Endothelial cell of umbilical vein (primary cell): ENCODE results near the gene COL6A2. TPM values are rescaled to one million over a fixed set of nuclear protein-coding genes. Genes with fewer than 3 reads are reported as not detected.

Experiments
- BruUV-seq: library from RNA; stranded (reverse); fragments of 400-500 nt; replicated peaks from 2 replicates; lab custom pipeline; 2021; lab: Mats Ljungman, UMichigan
- CTCF ChIA-PET: fragments of 300-600, 350-600 bp; sonication (Branson Sonifier 250); formaldehyde crosslinking; loops from one replicate; lab custom pipeline; 2021; ENCODE audit warnings: antibody characterized with exemption, inconsistent platforms; lab: Charles Lee
- POLR2A ChIA-PET: fragments of 300-600, 350-600 bp; sonication (Branson Sonifier 250); formaldehyde crosslinking; loops from one replicate; lab custom pipeline; 2021; ENCODE audit warnings: antibody characterized with exemption, inconsistent platforms; lab: Charles Lee
- DNase-seq: peaks from one replicate; pipeline ENCODE4 v3.0.0-alpha.2; 2011; ENCODE audit warnings: low read depth, low spot score
- FAIRE-seq: peaks from 2 replicates; lab custom pipeline; 2011; peaks lifted over from hg19 to GRCh38; lab: Jason Lieb, UNC
- H2AFZ ChIP-seq: 2 replicates; pipeline ENCODE4 v1.6.0; 2012; ENCODE audit warnings: low read depth, low read length, control low read depth, inconsistent platforms
- H3K27ac ChIP-seq: 2 replicates; pipeline ENCODE4 v1.5.1; 2011; ENCODE audit warnings: low read depth, mild to moderate bottlenecking, control low read depth, low read length, moderate library complexity; ENCODE audit not compliant: insufficient read depth
- H3K27me3 ChIP-seq, 2 experiments: 2 replicates each; pipeline versions ENCODE4 v1.6.0 to v1.6.1; 2011; ENCODE audit warnings: low read length in 2 of 2, mixed read lengths in 1 of 2; ENCODE audit not compliant: control insufficient read depth in 2 of 2, insufficient read depth in 2 of 2
- H3K36me3 ChIP-seq, 2 experiments: 2 replicates in 1 of 2; 3 replicates in 1 of 2; pipeline ENCODE4 v1.5.1; 2011; ENCODE audit warnings: low read length in 2 of 2, mild to moderate bottlenecking in 1 of 2, moderate library complexity in 1 of 2; ENCODE audit not compliant: control insufficient read depth in 2 of 2, insufficient read depth in 2 of 2; ENCODE audit errors: extremely low read depth in 1 of 2
- H3K4me1 ChIP-seq: 3 replicates; pipeline ENCODE4 v1.5.1; 2011; ENCODE audit warnings: mild to moderate bottlenecking, low read length; ENCODE audit not compliant: control insufficient read depth, insufficient read depth; ENCODE audit errors: extremely low read depth
- H3K4me2 ChIP-seq: 2 replicates; pipeline ENCODE4 v1.6.1; 2011; ENCODE audit warnings: low read length, control low read depth, mixed read lengths; ENCODE audit not compliant: insufficient read depth
- H3K4me3 ChIP-seq, 3 experiments: fragments of 200-600 bp in 1 of 3; sonication (generic), shearing (Covaris generic) in 1 of 3; replicated peaks in 1 of 3; 2 replicates each; pipeline ENCODE4 v1.5.1; 2011 to 2016; ENCODE audit warnings: control low read depth in 3 of 3, low read length in 3 of 3, mild to moderate bottlenecking in 2 of 3, inconsistent platforms in 1 of 3, low read depth in 1 of 3, moderate library complexity in 1 of 3; ENCODE audit not compliant: insufficient read depth in 1 of 3
- H3K79me2 ChIP-seq: 2 replicates; pipeline ENCODE4 v1.6.0; 2012; ENCODE audit warnings: low read length, inconsistent platforms; ENCODE audit not compliant: control insufficient read depth, insufficient read depth
- H3K9ac ChIP-seq: replicated peaks from 2 replicates; pipeline ENCODE3; 2011; ENCODE audit warnings: low read length, control low read depth; ENCODE audit not compliant: insufficient read depth; ENCODE audit errors: extremely low read depth
- H3K9me1 ChIP-seq: replicated peaks from 3 replicates; pipeline ENCODE4 v1.6.0; 2011; ENCODE audit warnings: mild to moderate bottlenecking, low read length; ENCODE audit not compliant: control insufficient read depth, insufficient read depth; ENCODE audit errors: extremely low read depth
- H3K9me3 ChIP-seq: replicated peaks from 2 replicates; pipeline ENCODE4 v1.5.1; 2012; ENCODE audit warnings: low read length, inconsistent platforms; ENCODE audit not compliant: control insufficient read depth, insufficient read depth
- H4K20me1 ChIP-seq: replicated peaks from 2 replicates; pipeline ENCODE3; 2011; ENCODE audit warnings: mild to moderate bottlenecking, low read length; ENCODE audit not compliant: control insufficient read depth, insufficient read depth; ENCODE audit errors: extremely low read depth
- EZH2 ChIP-seq: IDR thresholded peaks from 2 replicates; pipeline ENCODE4 v1.6.1; 2012; ENCODE audit warnings: borderline replicate concordance, low read depth, mild to moderate bottlenecking, moderate library complexity, low read length, inconsistent platforms; ENCODE audit not compliant: severe bottlenecking
- FOS ChIP-seq: IDR thresholded peaks from 2 replicates; pipeline ENCODE4 v1.6.1; 2011; ENCODE audit warnings: mild to moderate bottlenecking, low read length, moderate library complexity, borderline replicate concordance; ENCODE audit not compliant: insufficient read depth
- GATA2 ChIP-seq: IDR thresholded peaks from 2 replicates; pipeline ENCODE4 v1.7.0; 2011; ENCODE audit warnings: low read depth, mild to moderate bottlenecking, moderate library complexity, mixed read lengths, low read length; ENCODE audit not compliant: insufficient read length, insufficient read depth
- JUN ChIP-seq: IDR thresholded peaks from 2 replicates; pipeline ENCODE4 v1.6.1; 2011; ENCODE audit warnings: borderline replicate concordance, low read depth; ENCODE audit not compliant: insufficient read length, insufficient read depth
- MYC ChIP-seq: IDR thresholded peaks from one replicate; pipeline ENCODE4 v1.6.1; 2011; ENCODE audit warnings: mild to moderate bottlenecking, low read depth, low read length
- POLR2A ChIP-seq: IDR thresholded peaks from 2 replicates; pipeline ENCODE4 v1.6.1; 2012; ENCODE audit warnings: low read depth, mild to moderate bottlenecking, control low read depth, low read length
- POLR2AphosphoS5 ChIP-seq: IDR thresholded peaks from 2 replicates; pipeline ENCODE4 v1.6.1; 2012; ENCODE audit warnings: low read depth, mild to moderate bottlenecking, control low read depth, low read length, moderate library complexity; ENCODE audit not compliant: insufficient read depth
- dilution Hi-C: fragments of 300-500 bp; cut with MboI; formaldehyde crosslinking; loops from one replicate; pipeline ENCODE4 v1.15.0; 2019; ENCODE audit warnings: low sequenced_read_pairs; ENCODE audit not compliant: extremely low pct_ligation_motif_present
- intact Hi-C: fragments of 100-400 bp; cut with micrococcal nuclease; formaldehyde crosslinking; loops from one replicate; pipeline ENCODE4 v1.10.0; 2022
- polyA plus RNA-seq, 4 experiments: library from polyadenylated mRNA; depleted of rRNA in 3 of 4; stranded (reverse) in 3 of 4; unstranded in 1 of 4; fragments of >200 nt; gene quantifications; 2 replicates each; pipeline versions ENCODE4 v1.2.1 to v1.2.3, GENCODE V29; 2011 to 2012; ENCODE audit warnings: missing spikeins in 1 of 4
- total RNA-seq: library from RNA; stranded (reverse); gene quantifications from 2 replicates; pipeline ENCODE4 v1.2.3, GENCODE V29; 2021
- TF ChIP-seq, protein P1 (sequence below): IDR thresholded peaks from 2 replicates; pipeline ENCODE4 v1.6.1; 2011; ENCODE audit not compliant: insufficient read depth, insufficient read length
- TF ChIP-seq, protein P2 (sequence below), 2 donors: IDR thresholded peaks; 1 replicate in 1 of 2; 2 replicates in 1 of 2; pipeline ENCODE4 v1.5.1; 2011; ENCODE audit warnings: low read length in 2 of 2, mild to moderate bottlenecking in 2 of 2, moderate library complexity in 2 of 2, control low read depth in 1 of 2, inconsistent platforms in 1 of 2, low read depth in 1 of 2; ENCODE audit not compliant: insufficient read depth in 1 of 2; ENCODE audit errors: extremely low read depth in 1 of 2

The COL6A2 gene
- total and polyA plus RNA-seq, 2 donors (not counting 3 experiments of a cell fraction or from before 2014, with no cell fraction given), result 3.4 to 6.1 TPM

DNA sequence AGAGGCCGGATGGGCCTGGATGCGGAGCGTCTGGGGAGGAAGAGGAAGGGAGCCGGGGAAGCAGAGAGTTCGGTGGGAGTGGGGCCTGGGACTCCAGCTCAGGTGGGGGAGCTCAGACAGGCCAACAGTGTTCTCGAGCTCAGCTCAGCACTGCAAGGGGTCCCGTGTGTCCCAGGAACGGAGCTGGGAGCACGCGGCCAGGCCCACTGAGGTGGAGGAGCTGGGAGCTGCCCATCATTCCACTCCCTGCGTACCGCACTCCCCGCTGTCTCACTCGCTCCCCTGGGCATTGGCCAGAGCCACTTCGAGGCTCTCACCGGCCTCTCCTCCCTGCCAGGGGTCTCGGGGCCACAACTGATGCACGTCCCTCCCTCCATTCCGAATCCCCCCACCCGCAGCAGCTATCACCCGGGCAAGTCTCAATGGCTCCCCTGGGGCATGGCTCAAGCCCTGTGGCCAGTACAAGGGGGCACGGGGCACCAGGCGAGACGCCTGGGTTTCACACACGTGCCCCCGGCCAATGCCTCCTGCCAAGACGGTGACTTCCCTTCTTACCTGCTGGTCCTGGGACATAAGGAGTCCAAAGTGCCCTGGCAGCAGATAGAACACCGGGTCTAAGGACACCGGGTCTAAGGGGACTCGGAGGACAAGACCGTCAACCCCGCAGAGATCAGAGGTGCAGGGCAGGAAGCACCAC is 30.3 kb upstream of the COL6A2 start:
- H2AFZ ChIP-seq, result no peak overlapping the region
- H3K9me1 ChIP-seq, result no peaks in the 10 kb centered on the region
- no TSS peak for BruUV-seq
- H3K4me3 ChIP-seq, result no peak overlapping the region
- H3K4me2 ChIP-seq, result no peak overlapping the region
- H3K79me2 ChIP-seq, result no peaks in the 10 kb centered on the region
- intact Hi-C loops, result no loop called here
- H3K27ac ChIP-seq, result no peak overlapping the region
- FAIRE-seq (no peak), DNase-seq (no peak)
- H3K9me3 ChIP-seq, result no peaks in the 10 kb centered on the region
- POLR2A ChIA-PET, result no interaction called here
- no peak overlapping the region for H3K9ac ChIP-seq
- H3K4me1 ChIP-seq, result no peaks in the 10 kb centered on the region
- TF ChIP-seq JUN (no peak), POLR2A (no peak), MYC (no peak), GATA2 (no peak), EZH2 (no peak), FOS (no peak), POLR2AphosphoS5 (no peak)
- TF ChIP-seq, protein P1, sequence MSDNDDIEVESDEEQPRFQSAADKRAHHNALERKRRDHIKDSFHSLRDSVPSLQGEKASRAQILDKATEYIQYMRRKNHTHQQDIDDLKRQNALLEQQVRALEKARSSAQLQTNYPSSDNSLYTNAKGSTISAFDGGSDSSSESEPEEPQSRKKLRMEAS, result no peak
- TF ChIP-seq, protein P2, sequence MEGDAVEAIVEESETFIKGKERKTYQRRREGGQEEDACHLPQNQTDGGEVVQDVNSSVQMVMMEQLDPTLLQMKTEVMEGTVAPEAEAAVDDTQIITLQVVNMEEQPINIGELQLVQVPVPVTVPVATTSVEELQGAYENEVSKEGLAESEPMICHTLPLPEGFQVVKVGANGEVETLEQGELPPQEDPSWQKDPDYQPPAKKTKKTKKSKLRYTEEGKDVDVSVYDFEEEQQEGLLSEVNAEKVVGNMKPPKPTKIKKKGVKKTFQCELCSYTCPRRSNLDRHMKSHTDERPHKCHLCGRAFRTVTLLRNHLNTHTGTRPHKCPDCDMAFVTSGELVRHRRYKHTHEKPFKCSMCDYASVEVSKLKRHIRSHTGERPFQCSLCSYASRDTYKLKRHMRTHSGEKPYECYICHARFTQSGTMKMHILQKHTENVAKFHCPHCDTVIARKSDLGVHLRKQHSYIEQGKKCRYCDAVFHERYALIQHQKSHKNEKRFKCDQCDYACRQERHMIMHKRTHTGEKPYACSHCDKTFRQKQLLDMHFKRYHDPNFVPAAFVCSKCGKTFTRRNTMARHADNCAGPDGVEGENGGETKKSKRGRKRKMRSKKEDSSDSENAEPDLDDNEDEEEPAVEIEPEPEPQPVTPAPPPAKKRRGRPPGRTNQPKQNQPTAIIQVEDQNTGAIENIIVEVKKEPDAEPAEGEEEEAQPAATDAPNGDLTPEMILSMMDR (IDR thresholded peaks at IDR 0.05; ENCODE audit: extremely low read depth in 1 of 2, insufficient read depth in 1 of 2, low read depth in 1 of 2, low read length in 2 of 2), result no peak
- H3K27me3 ChIP-seq, result peaks cover 20 to 24% of the 10 kb centered on the region in 2 experiments
- no peaks in the 10 kb centered on the region for H3K36me3 ChIP-seq
- CTCF ChIA-PET, result interaction anchor here (1.4 kb wide), 1 partner anchor 94 kb away, joined by 5 read pairs; no protein-coding TSS in a partner anchor
- no peaks in the 10 kb centered on the region for H4K20me1 ChIP-seq
- dilution Hi-C loops, result no loop called here
